Lung microvascular endothelial cell (primary cell): ENCODE measurements around the gene SH3RF3. TPM values are rescaled to one million over a fixed set of nuclear protein-coding genes. Genes with fewer than 3 reads are reported as not detected.
"Not testable (repeated sequence)": the region's sequence is repeated elsewhere in the genome, so short reads cannot be mapped to it uniquely, and the experiment has no call there.

Experiments used
- DNase-seq, 2 donors: peaks; one replicate each; pipeline versions ENCODE4 v3.0.0 to v3.0.0-alpha.2; 2010; ENCODE audit warnings: low read depth in 2 of 2
- total RNA-seq: library from RNA; depleted of rRNA; stranded (reverse); fragments of >200 nt; gene quantifications from 2 replicates; pipeline ENCODE4 v1.2.1, GENCODE V29; 2014

SH3RF3 gene
- total RNA-seq, 1 donor from 2014 or later, result 7.3 TPM

GRCh38 chr2:109216332-109216731 is 87.3 kb downstream of the SH3RF3 start:
- no peak for DNase-seq

- peak in 1 of 2 donors; percentile 99 for DNase-seq
Measured at GRCh38 chr2:109217362-109218086, 88.5 kb downstream of the SH3RF3 start.

- no peak for DNase-seq
Measured at GRCh38 chr2:109218087-109218791, 89.2 kb downstream of the SH3RF3 start.

- peak in 1 of 2 donors; percentile 39 for DNase-seq
Measured at GRCh38 chr2:109218792-109219126, 89.8 kb downstream of the SH3RF3 start.

GRCh38 chr2:109220860-109221259 is 91.9 kb downstream of the SH3RF3 start:
- no peak for DNase-seq

GRCh38 chr2:109221316-109221715 is 92.3 kb downstream of the SH3RF3 start:
- not testable (repeated sequence) for DNase-seq

- no peak for DNase-seq
Measured at GRCh38 chr2:109222422-109222821, 93.4 kb downstream of the SH3RF3 start.

- DNase-seq, result no peak
Measured at GRCh38 chr2:109222825-109223471, 93.9 kb downstream of the SH3RF3 start.

GRCh38 chr2:109223490-109223889 is 94.5 kb downstream of the SH3RF3 start:
- no peak for DNase-seq

GRCh38 chr2:109224341-109224740 is 95.3 kb downstream of the SH3RF3 start:
- DNase-seq, result not testable (repeated sequence)

GRCh38 chr2:109225170-109225782 is 96.3 kb downstream of the SH3RF3 start:
- no peak for DNase-seq

GRCh38 chr2:109226128-109226527 is 97.1 kb downstream of the SH3RF3 start:
- DNase-seq, result no peak

GRCh38 chr2:109226622-109227021 is 97.6 kb downstream of the SH3RF3 start:
- DNase-seq, result no peak

GRCh38 chr2:109229094-109229675 is 100.2 kb downstream of the SH3RF3 start:
- no peak for DNase-seq

- DNase-seq, result peak; percentile 39 to 53
Measured at GRCh38 chr2:109230941-109231420, 102.0 kb downstream of the SH3RF3 start.

- DNase-seq, result no peak
Measured at GRCh38 chr2:109231428-109231827, 102.4 kb downstream of the SH3RF3 start.

GRCh38 chr2:109231996-109232705 is 103.1 kb downstream of the SH3RF3 start:
- no peak for DNase-seq

- no peak for DNase-seq
Measured at GRCh38 chr2:109232909-109233308, 103.9 kb downstream of the SH3RF3 start.

GRCh38 chr2:109233643-109234042 is 104.6 kb downstream of the SH3RF3 start:
- no peak for DNase-seq

GRCh38 chr2:109234355-109234754 is 105.3 kb downstream of the SH3RF3 start:
- DNase-seq, result no peak

- no peak for DNase-seq
Measured at GRCh38 chr2:109236147-109236546, 107.1 kb downstream of the SH3RF3 start.
